HepG2 (cell line): ENCODE results near the gene CALU. TPM values are rescaled to one million over a fixed set of nuclear protein-coding genes. Genes with fewer than 3 reads are reported as not detected.

Source experiments
- CHD4 ChIP-seq: fragments of 200-600 bp; sonication (generic); IDR thresholded peaks from 2 replicates; pipeline ENCODE4 v1.7.0; 2017; ENCODE audit warnings: mild to moderate bottlenecking, low read length, borderline replicate concordance
- MIXL1 ChIP-seq: IDR thresholded peaks from 2 replicates; pipeline ENCODE4 v1.6.1; 2016
- NFE2L1 ChIP-seq: sonication (generic); formaldehyde crosslinking; IDR thresholded peaks from 2 replicates; pipeline ENCODE4 v1.4.0; 2020; ENCODE audit warnings: missing genetic modification reagents, mild to moderate bottlenecking, borderline replicate concordance
- RFXANK ChIP-seq: IDR thresholded peaks from 2 replicates; pipeline ENCODE4 v1.6.1; 2016
- SMYD3 ChIP-seq: sonication (generic); formaldehyde crosslinking; IDR thresholded peaks from 2 replicates; pipeline ENCODE4 v1.8.1; 2023; ENCODE audit warnings: mild to moderate bottlenecking, missing genetic modification reagents
- TOPORS ChIP-seq: sonication (generic); formaldehyde crosslinking; IDR thresholded peaks from 2 replicates; pipeline ENCODE4 v1.8.0; 2023; ENCODE audit warnings: mild to moderate bottlenecking, missing genetic modification reagents
- ZNF350 ChIP-seq: sonication (generic); formaldehyde crosslinking; IDR thresholded peaks from 2 replicates; pipeline ENCODE4 v1.4.0; 2020; ENCODE audit warnings: mild to moderate bottlenecking, low read depth, missing genetic modification reagents, borderline replicate concordance
- ZNF484 ChIP-seq: sonication (generic); formaldehyde crosslinking; IDR thresholded peaks from 2 replicates; pipeline ENCODE4 v1.5.1; 2020; ENCODE audit warnings: mild to moderate bottlenecking, low read depth, missing genetic modification reagents, borderline replicate concordance
- ZNF670 ChIP-seq: sonication (generic); formaldehyde crosslinking; IDR thresholded peaks from 2 replicates; pipeline ENCODE4 v1.8.0; 2022; ENCODE audit warnings: mild to moderate bottlenecking, missing genetic modification reagents, borderline replicate concordance
- ZNF775 ChIP-seq: sonication (generic); formaldehyde crosslinking; IDR thresholded peaks from 2 replicates; pipeline ENCODE4 v1.4.0; 2020; ENCODE audit warnings: missing genetic modification reagents, mild to moderate bottlenecking, moderate library complexity, borderline replicate concordance
- ZSCAN31 ChIP-seq: sonication (generic); formaldehyde crosslinking; IDR thresholded peaks from 2 replicates; pipeline ENCODE4 v1.5.0; 2020; ENCODE audit warnings: low read depth, mild to moderate bottlenecking, missing genetic modification reagents
- polyA plus RNA-seq, 8 experiments: library from polyadenylated mRNA; depleted of rRNA in 3 of 8; stranded (reverse) in 7 of 8; unstranded in 1 of 8; fragments of >200 nt; fragmentation: Illumina TruSeq in 4 of 8; extraction: Trizol in 4 of 8; gene quantifications; 2 replicates each; pipeline versions ENCODE4 v1.2.1 to v1.2.3, GENCODE V29; 2011 to 2016; ENCODE audit warnings: low read depth in 4 of 8, missing spikeins in 1 of 8, mixed read lengths in 1 of 8; ENCODE audit not compliant: insufficient read depth in 1 of 8
- total RNA-seq, 5 experiments: library from RNA; depleted of rRNA; stranded (reverse); fragments of >200 nt; fragmentation: Illumina TruSeq; extraction: Trizol; gene quantifications; 2 replicates each; pipeline ENCODE4 v1.2.3, GENCODE V29; 2016; ENCODE audit warnings: low read depth in 1 of 5
- TF ChIP-seq, protein P1 (sequence below): sonication (generic); formaldehyde crosslinking; IDR thresholded peaks from 2 replicates; pipeline ENCODE4 v1.4.0; 2020; ENCODE audit warnings: missing genetic modification reagents, mild to moderate bottlenecking, borderline replicate concordance
- TF ChIP-seq, protein P2 (sequence below): IDR thresholded peaks from 2 replicates; pipeline ENCODE4 v1.6.1; 2016; ENCODE audit warnings: missing genetic modification reagents, missing compliant biosample characterization
- TF ChIP-seq, protein P3 (sequence below): sonication (generic); formaldehyde crosslinking; IDR thresholded peaks from 2 replicates; pipeline ENCODE4 v1.4.0; 2020; ENCODE audit warnings: mild to moderate bottlenecking, missing genetic modification reagents
- TF ChIP-seq, protein P4 (sequence below): IDR thresholded peaks from 2 replicates; pipeline ENCODE4 v1.6.1; 2016; ENCODE audit warnings: mild to moderate bottlenecking

The CALU gene
- total and polyA plus RNA-seq, 2 of the 13 experiments (the other 11 are each of a cell fraction or from before 2014, with no cell fraction given): 198 to 252 TPM

DNA sequence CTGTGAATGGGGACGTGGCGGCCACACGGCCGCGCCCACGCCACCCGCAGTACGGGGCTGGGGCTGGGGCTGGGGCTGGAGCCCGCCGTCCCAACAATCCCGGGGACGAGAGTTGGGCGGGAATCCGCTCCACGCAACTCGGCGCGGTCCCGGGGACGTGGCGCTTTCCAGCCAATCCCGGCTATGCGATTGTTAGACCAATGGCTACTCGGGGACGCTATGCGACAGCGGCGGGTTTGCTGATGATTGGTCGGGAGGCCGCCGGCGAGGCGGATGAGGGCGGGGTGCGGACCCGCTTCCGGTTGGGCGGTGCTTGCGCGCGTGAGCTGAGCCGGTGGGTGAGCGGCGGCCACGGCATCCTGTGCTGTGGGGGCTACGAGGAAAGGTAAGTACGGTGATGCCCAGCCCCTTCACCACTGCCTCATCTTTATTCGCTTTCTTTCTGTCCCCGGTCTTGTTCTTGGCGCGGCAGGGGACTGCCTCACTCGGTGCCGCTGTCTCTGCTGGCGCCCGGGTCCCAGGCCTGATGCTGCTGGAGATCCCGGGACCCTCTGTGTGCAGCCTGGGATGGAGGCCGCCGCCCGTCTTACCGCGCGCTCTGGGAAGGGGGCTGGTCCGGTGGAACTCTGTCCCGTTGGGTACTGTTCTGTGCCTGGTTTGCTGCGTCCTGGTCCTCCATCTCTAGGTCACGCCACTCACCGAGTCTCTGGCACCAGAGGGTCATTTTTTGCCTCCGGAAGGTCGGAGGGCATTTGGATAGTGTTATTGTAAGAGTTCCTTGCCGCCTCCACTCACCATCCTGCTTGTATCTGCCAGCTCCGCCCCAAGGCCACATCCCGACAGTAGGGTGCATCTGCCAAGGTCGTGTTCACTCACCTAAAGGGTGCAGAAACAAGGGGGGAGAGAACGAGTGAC is at the start of gene CALU (continued):
- TF ChIP-seq NFE2L1 (no peak), TOPORS (CRISPR knock-in tag) (no peak), ZNF775 (CRISPR knock-in tag) (no peak), ZNF484 (no peak), RFXANK (CRISPR knock-in tag) (peak; percentile 75), ZNF350 (0 out of 2 replicates have a peak, but pooled peaks have one; percentile 46), MIXL1 (CRISPR knock-in tag) (no peak), SMYD3 (no peak), CHD4 (no peak), ZSCAN31 (CRISPR knock-in tag) (no peak; the same call in 1 of the 2 replicates), ZNF670 (no peak; the same call in 1 of the 2 replicates)
- TF ChIP-seq, protein P1, sequence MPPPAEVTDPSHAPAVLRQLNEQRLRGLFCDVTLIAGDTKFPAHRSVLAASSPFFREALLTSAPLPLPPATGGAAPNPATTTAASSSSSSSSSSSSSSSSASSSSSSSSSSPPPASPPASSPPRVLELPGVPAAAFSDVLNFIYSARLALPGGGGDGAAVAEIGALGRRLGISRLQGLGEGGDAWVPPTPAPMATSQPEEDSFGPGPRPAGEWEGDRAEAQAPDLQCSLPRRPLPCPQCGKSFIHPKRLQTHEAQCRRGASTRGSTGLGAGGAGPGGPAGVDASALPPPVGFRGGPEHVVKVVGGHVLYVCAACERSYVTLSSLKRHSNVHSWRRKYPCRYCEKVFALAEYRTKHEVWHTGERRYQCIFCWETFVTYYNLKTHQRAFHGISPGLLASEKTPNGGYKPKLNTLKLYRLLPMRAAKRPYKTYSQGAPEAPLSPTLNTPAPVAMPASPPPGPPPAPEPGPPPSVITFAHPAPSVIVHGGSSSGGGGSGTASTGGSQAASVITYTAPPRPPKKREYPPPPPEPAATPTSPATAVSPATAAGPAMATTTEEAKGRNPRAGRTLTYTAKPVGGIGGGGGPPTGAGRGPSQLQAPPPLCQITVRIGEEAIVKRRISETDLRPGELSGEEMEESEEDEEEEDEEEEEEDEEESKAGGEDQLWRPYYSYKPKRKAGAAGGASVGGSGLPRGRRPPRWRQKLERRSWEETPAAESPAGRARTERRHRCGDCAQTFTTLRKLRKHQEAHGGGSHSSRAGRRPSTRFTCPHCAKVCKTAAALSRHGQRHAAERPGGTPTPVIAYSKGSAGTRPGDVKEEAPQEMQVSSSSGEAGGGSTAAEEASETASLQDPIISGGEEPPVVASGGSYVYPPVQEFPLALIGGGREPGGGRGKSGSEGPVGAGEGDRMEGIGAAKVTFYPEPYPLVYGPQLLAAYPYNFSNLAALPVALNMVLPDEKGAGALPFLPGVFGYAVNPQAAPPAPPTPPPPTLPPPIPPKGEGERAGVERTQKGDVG (CRISPR knock-in tag): no peak
- TF ChIP-seq, protein P2, sequence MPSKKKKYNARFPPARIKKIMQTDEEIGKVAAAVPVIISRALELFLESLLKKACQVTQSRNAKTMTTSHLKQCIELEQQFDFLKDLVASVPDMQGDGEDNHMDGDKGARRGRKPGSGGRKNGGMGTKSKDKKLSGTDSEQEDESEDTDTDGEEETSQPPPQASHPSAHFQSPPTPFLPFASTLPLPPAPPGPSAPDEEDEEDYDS (CRISPR knock-in tag): no peak; the same call in 1 of the 2 replicates
- TF ChIP-seq, protein P3, sequence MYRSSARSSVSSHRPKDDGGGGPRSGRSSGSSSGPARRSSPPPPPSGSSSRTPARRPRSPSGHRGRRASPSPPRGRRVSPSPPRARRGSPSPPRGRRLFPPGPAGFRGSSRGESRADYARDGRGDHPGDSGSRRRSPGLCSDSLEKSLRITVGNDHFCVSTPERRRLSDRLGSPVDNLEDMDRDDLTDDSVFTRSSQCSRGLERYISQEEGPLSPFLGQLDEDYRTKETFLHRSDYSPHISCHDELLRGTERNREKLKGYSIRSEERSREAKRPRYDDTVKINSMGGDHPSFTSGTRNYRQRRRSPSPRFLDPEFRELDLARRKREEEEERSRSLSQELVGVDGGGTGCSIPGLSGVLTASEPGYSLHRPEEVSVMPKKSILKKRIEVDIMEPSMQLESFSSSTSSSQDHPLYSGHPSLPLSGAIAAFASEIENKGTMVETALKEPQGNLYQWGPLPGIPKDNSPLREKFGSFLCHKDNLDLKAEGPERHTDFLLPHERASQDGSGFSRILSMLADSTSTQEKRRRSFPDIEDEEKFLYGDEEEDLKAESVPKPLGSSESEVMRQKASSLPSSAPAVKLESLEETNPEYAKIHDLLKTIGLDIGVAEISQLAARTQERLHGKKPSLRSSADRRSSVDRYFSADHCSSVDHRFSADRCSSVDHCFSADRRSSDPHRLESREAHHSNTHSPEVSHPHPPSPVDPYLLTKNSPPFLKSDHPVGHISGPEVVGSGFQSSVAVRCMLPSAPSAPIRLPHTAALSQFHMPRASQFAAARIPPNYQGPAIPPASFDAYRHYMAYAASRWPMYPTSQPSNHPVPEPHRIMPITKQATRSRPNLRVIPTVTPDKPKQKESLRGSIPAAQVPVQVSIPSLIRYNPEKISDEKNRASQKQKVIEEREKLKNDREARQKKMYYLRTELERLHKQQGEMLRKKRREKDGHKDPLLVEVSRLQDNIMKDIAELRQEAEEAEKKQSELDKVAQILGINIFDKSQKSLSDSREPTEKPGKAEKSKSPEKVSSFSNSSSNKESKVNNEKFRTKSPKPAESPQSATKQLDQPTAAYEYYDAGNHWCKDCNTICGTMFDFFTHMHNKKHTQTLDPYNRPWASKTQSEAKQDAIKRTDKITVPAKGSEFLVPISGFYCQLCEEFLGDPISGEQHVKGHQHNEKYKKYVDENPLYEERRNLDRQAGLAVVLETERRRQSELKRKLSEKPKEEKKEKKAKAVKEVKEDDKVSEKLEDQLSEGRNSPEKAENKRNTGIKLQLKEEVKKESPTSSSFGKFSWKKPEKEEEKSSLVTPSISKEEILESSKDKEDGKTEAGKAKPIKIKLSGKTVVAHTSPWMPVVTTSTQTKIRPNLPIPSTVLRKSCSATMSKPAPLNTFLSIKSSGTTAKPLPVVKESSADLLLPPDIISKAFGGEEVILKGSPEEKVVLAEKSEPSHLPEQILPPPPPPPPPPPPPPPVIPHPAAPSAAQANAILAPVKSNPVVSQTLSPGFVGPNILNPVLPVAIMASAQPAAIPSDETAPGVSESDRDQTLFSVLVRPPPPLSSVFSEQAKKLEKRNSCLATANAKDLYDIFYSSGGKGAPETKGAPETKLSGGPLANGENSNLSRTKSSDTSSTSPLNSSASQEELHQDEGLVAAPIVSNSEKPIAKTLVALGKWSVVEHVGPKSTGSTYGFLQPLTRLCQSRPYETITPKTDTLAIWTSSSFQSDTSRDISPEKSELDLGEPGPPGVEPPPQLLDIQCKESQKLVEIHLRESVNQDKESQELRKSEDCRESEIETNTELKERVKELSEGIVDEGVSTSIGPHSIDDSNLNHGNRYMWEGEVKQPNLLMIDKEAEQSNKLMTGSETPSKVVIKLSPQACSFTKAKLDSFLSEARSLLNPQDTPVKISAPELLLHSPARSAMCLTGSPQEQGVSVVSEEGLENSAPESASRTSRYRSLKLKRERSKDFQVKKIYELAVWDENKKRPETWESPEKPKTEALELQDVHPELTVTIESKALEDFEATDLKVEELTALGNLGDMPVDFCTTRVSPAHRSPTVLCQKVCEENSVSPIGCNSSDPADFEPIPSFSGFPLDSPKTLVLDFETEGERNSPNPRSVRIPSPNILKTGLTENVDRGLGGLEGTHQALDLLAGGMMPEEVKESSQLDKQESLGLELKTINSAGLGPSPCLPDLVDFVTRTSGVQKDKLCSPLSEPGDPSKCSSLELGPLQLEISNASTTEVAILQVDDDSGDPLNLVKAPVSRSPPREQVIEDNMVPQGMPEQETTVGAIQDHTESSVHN (CRISPR knock-in tag): no peak
- TF ChIP-seq, protein P4, sequence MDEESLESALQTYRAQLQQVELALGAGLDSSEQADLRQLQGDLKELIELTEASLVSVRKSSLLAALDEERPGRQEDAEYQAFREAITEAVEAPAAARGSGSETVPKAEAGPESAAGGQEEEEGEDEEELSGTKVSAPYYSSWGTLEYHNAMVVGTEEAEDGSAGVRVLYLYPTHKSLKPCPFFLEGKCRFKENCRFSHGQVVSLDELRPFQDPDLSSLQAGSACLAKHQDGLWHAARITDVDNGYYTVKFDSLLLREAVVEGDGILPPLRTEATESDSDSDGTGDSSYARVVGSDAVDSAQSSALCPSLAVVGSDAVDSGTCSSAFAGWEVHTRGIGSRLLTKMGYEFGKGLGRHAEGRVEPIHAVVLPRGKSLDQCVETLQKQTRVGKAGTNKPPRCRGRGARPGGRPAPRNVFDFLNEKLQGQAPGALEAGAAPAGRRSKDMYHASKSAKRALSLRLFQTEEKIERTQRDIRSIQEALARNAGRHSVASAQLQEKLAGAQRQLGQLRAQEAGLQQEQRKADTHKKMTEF (CRISPR knock-in tag): peak; percentile 78
